HEK293 (cell line): Measurements from ENCODE around the gene PLEKHA5.

Experiments used
- CTCF ChIA-PET: fragments of 350-600 bp; formaldehyde crosslinking; extraction: SDS; loops from one replicate; lab custom pipeline; 2021; ENCODE audit warnings: antibody characterized with exemption; lab: Yijun Ruan, JAX
- POLR2A ChIA-PET: fragments of 300-600 bp; formaldehyde crosslinking; extraction: SDS; loops from one replicate; lab custom pipeline; 2020; ENCODE audit warnings: antibody characterized with exemption, inconsistent platforms; lab: Yijun Ruan, JAX
- H3K27ac ChIP-seq: fragments of 200-500 bp; sonication (Bioruptor generic); 2 replicates; pipeline ENCODE4 v1.5.1; 2014; ENCODE audit warnings: low read depth, low read length, control low read depth, inconsistent platforms; ENCODE audit errors: extremely low read depth
- H3K36me3 ChIP-seq, 2 experiments: fragments of 200-500 bp in 1 of 2; sonication (Bioruptor generic) in 1 of 2; 1 replicate in 1 of 2; 2 replicates in 1 of 2; pipeline ENCODE4 v1.5.1; 2014 to 2017; ENCODE audit warnings: inconsistent platforms in 2 of 2, low read length in 2 of 2; ENCODE audit not compliant: control insufficient read depth in 2 of 2, insufficient read depth in 1 of 2
- H3K4me1 ChIP-seq: fragments of 200-500 bp; sonication (Bioruptor generic); 2 replicates; pipeline ENCODE4 v1.5.1; 2014; ENCODE audit warnings: mild to moderate bottlenecking, low read length, inconsistent platforms; ENCODE audit not compliant: control insufficient read depth, insufficient read depth
- H3K4me3 ChIP-seq: 2 replicates; pipeline ENCODE4 v1.5.1; 2011; ENCODE audit warnings: low read depth, mild to moderate bottlenecking, control low read depth, low read length, moderate library complexity
- H3K9me3 ChIP-seq: fragments of 200-500 bp; sonication (Bioruptor generic); 2 replicates; pipeline ENCODE4 v1.5.1; 2014; ENCODE audit warnings: low read depth, low read length, inconsistent platforms; ENCODE audit not compliant: control insufficient read depth, insufficient read depth
- FEZF1 ChIP-seq: fragments of 450-650 bp; formaldehyde crosslinking; IDR thresholded peaks from 2 replicates; pipeline ENCODE4 v1.5.1; 2016; ENCODE audit warnings: missing biosample characterization, missing genetic modification characterization
- GLI2 ChIP-seq: fragments of 450-650 bp; formaldehyde crosslinking; IDR thresholded peaks from 2 replicates; pipeline ENCODE4; 2017; ENCODE audit warnings: missing biosample characterization, missing genetic modification characterization, low read depth, borderline replicate concordance
- IKZF3 ChIP-seq: fragments of 450-650 bp; IDR thresholded peaks from 2 replicates; pipeline ENCODE4 v1.5.0; 2018; ENCODE audit warnings: missing biosample characterization, mild to moderate bottlenecking, missing genetic modification characterization, moderate library complexity
- KLF16 ChIP-seq: fragments of 450-650 bp; formaldehyde crosslinking; IDR thresholded peaks from 2 replicates; pipeline ENCODE4 v1.5.1; 2017; ENCODE audit warnings: missing biosample characterization, missing genetic modification characterization
- KLF8 ChIP-seq: fragments of 450-650 bp; formaldehyde crosslinking; IDR thresholded peaks from 2 replicates; pipeline ENCODE4 v1.5.1; 2016; ENCODE audit warnings: missing biosample characterization, missing genetic modification characterization
- OSR2 ChIP-seq: fragments of 450-650 bp; formaldehyde crosslinking; IDR thresholded peaks from 2 replicates; pipeline ENCODE4 v1.5.1; 2016; ENCODE audit warnings: missing biosample characterization, missing genetic modification characterization
- OVOL3 ChIP-seq: fragments of 450-650 bp; formaldehyde crosslinking; IDR thresholded peaks from 2 replicates; pipeline ENCODE4 v1.5.1; 2016; ENCODE audit warnings: missing biosample characterization, missing genetic modification characterization
- SCRT1 ChIP-seq: fragments of 450-650 bp; formaldehyde crosslinking; IDR thresholded peaks from 2 replicates; pipeline ENCODE4 v1.5.1; 2016; ENCODE audit warnings: missing biosample characterization, missing genetic modification characterization, borderline replicate concordance
- ZBTB7A ChIP-seq: fragments of 450-650 bp; formaldehyde crosslinking; IDR thresholded peaks from 2 replicates; pipeline ENCODE4 v1.5.1; 2016; ENCODE audit warnings: low read depth, missing biosample characterization, missing genetic modification characterization
- ZNF10 ChIP-seq: fragments of 450-650 bp; formaldehyde crosslinking; IDR thresholded peaks from 2 replicates; pipeline ENCODE4 v1.5.1; 2017; ENCODE audit warnings: missing biosample characterization, missing genetic modification characterization
- ZNF114 ChIP-seq: fragments of 450-650 bp; formaldehyde crosslinking; IDR thresholded peaks from 2 replicates; pipeline ENCODE4 v1.5.0; 2017; ENCODE audit warnings: missing biosample characterization, missing genetic modification characterization
- ZNF132 ChIP-seq: fragments of 450-650 bp; formaldehyde crosslinking; IDR thresholded peaks from 2 replicates; pipeline ENCODE4 v1.5.1; 2017; ENCODE audit warnings: missing biosample characterization, missing genetic modification characterization, borderline replicate concordance
- ZNF133 ChIP-seq: fragments of 450-650 bp; formaldehyde crosslinking; IDR thresholded peaks from 2 replicates; pipeline ENCODE4 v1.5.1; 2016; ENCODE audit warnings: missing biosample characterization, missing genetic modification characterization
- ZNF23 ChIP-seq: fragments of 450-650 bp; formaldehyde crosslinking; IDR thresholded peaks from 2 replicates; pipeline ENCODE4 v1.5.1; 2016; ENCODE audit warnings: missing biosample characterization, missing genetic modification characterization, borderline replicate concordance
- ZNF302 ChIP-seq: fragments of 450-650 bp; formaldehyde crosslinking; IDR thresholded peaks from 2 replicates; pipeline ENCODE4 v1.5.1; 2016; ENCODE audit warnings: missing biosample characterization, missing genetic modification characterization, low read depth
- ZNF791 ChIP-seq: fragments of 450-650 bp; formaldehyde crosslinking; IDR thresholded peaks from 2 replicates; pipeline ENCODE4 v1.5.1; 2016; ENCODE audit warnings: missing biosample characterization, missing genetic modification characterization
- TF ChIP-seq, protein P1 (sequence below): fragments of 450-650 bp; formaldehyde crosslinking; IDR thresholded peaks from 2 replicates; pipeline ENCODE4 v1.5.1; 2016; ENCODE audit warnings: missing biosample characterization, missing genetic modification characterization
- TF ChIP-seq, protein P2 (sequence below): fragments of 450-650 bp; formaldehyde crosslinking; IDR thresholded peaks from 2 replicates; pipeline ENCODE4 v1.5.1; 2016; ENCODE audit warnings: missing biosample characterization, missing genetic modification characterization
- TF ChIP-seq, protein P3 (sequence below): fragments of 450-650 bp; formaldehyde crosslinking; IDR thresholded peaks from 2 replicates; pipeline ENCODE4 v1.5.1; 2016; ENCODE audit warnings: missing biosample characterization, missing genetic modification characterization
- TF ChIP-seq, protein P4 (sequence below): fragments of 450-650 bp; formaldehyde crosslinking; IDR thresholded peaks from 2 replicates; pipeline ENCODE4 v1.5.1; 2016; ENCODE audit warnings: missing biosample characterization, missing genetic modification characterization
- TF ChIP-seq, protein P5 (sequence below): fragments of 450-650 bp; formaldehyde crosslinking; IDR thresholded peaks from 2 replicates; pipeline ENCODE4 v1.5.1; 2016; ENCODE audit warnings: missing biosample characterization, missing genetic modification characterization
- TF ChIP-seq, protein P6 (sequence below): fragments of 450-650 bp; formaldehyde crosslinking; IDR thresholded peaks from 2 replicates; pipeline ENCODE4 v1.5.1; 2017; ENCODE audit warnings: missing biosample characterization, missing genetic modification characterization

The PLEKHA5 gene

DNA sequence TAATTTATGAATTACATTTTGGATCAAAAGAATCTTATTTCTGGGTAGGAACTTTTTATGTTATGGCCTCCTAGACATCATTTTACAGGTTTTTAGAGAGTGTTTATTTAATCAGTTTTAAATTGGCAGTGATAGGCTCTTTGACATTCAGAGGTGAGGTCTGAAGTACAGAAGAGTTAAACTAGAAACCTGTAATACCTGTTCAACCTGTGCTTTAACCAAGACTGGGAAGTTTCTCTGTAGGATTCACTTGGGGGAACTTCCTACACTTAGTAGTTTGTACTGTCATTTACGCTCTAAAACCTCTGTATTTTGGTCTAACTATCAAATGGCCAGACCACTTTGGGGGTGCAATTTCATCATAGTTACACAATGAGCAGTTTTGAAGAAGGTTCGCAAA is 35.9 kb downstream of the PLEKHA5 start (continued):
- TF ChIP-seq, protein P1, sequence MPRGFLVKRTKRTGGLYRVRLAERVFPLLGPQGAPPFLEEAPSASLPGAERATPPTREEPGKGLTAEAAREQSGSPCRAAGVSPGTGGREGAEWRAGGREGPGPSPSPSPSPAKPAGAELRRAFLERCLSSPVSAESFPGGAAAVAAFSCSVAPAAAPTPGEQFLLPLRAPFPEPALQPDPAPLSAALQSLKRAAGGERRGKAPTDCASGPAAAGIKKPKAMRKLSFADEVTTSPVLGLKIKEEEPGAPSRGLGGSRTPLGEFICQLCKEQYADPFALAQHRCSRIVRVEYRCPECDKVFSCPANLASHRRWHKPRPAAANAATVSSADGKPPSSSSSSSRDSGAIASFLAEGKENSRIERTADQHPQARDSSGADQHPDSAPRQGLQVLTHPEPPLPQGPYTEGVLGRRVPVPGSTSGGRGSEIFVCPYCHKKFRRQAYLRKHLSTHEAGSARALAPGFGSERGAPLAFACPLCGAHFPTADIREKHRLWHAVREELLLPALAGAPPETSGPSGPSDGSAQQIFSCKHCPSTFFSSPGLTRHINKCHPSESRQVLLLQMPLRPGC, result no peak
- TF ChIP-seq ZBTB7A (tag by site-specific recombination) (no peak), ZNF302 (tag by site-specific recombination) (no peak)

DNA sequence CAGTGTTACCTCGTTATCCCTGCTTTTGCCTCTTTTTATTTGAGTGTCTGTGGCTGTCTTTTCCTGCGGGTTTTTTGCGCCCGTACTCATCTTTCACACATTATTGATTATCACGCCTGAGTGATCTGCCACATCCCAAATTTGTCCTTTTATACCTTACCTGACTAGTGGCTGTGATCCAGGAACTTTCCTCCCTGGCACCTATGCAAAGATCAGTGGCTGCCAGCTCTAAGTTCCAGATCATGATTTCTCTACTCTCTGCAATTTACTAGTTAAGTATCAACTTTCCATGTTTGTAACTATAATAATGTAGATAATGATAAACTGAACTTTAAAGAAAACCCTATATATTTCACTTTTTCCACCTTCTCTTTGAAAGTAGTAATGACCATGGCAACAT is 36.9 kb downstream of the PLEKHA5 start:
- Histone ChIP-seq H3K9me3 (no peaks in the 10 kb centered on the region), H3K27ac (no peak overlapping the region)
- no peak for TF ChIP-seq OSR2 (tag by site-specific recombination)
- no peak for TF ChIP-seq KLF8
- no peak for TF ChIP-seq ZNF23 (tag by site-specific recombination)
- TF ChIP-seq IKZF3 (tag by site-specific recombination), result no peak
- TF ChIP-seq ZNF791 (tag by site-specific recombination), result no peak
- TF ChIP-seq GLI2 (tag by site-specific recombination), result no peak
- TF ChIP-seq ZNF114, result no peak
- TF ChIP-seq KLF16 (tag by site-specific recombination), result no peak
- no peak for TF ChIP-seq OVOL3 (tag by site-specific recombination)
- TF ChIP-seq, protein P2, sequence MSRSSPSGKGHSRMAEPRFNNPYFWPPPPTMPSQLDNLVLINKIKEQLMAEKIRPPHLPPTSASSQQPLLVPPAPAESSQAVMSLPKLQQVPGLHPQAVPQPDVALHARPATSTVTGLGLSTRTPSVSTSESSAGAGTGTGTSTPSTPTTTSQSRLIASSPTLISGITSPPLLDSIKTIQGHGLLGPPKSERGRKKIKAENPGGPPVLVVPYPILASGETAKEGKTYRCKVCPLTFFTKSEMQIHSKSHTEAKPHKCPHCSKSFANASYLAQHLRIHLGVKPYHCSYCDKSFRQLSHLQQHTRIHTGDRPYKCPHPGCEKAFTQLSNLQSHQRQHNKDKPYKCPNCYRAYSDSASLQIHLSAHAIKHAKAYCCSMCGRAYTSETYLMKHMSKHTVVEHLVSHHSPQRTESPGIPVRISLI (tag by site-specific recombination), result no peak
- TF ChIP-seq FEZF1 (tag by site-specific recombination), result no peak
- TF ChIP-seq, protein P3, sequence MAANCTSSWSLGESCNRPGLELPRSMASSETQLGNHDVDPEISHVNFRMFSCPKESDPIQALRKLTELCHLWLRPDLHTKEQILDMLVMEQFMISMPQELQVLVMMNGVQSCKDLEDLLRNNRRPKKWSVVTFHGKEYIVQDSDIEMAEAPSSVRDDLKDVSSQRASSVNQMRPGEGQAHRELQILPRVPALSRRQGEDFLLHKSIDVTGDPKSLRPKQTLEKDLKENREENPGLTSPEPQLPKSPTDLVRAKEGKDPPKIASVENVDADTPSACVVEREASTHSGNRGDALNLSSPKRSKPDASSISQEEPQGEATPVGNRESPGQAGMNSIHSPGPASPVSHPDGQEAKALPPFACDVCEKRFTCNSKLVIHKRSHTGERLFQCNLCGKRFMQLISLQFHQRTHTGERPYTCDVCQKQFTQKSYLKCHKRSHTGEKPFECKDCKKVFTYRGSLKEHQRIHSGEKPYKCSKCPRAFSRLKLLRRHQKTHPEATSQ (tag by site-specific recombination), result no peak
- no peak for TF ChIP-seq ZNF10
- no peak for TF ChIP-seq ZNF132 (tag by site-specific recombination)
- TF ChIP-seq, protein P4, sequence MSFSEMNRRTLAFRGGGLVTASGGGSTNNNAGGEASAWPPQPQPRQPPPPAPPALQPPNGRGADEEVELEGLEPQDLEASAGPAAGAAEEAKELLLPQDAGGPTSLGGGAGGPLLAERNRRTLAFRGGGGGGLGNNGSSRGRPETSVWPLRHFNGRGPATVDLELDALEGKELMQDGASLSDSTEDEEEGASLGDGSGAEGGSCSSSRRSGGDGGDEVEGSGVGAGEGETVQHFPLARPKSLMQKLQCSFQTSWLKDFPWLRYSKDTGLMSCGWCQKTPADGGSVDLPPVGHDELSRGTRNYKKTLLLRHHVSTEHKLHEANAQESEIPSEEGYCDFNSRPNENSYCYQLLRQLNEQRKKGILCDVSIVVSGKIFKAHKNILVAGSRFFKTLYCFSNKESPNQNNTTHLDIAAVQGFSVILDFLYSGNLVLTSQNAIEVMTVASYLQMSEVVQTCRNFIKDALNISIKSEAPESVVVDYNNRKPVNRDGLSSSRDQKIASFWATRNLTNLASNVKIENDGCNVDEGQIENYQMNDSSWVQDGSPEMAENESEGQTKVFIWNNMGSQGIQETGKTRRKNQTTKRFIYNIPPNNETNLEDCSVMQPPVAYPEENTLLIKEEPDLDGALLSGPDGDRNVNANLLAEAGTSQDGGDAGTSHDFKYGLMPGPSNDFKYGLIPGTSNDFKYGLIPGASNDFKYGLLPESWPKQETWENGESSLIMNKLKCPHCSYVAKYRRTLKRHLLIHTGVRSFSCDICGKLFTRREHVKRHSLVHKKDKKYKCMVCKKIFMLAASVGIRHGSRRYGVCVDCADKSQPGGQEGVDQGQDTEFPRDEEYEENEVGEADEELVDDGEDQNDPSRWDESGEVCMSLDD, result no peak
- TF ChIP-seq, all 188 proteins: peak for 0
- Histone ChIP-seq H3K4me1 (peaks cover 19% of the 10 kb centered on the region), H3K36me3 (no peaks in the 10 kb centered on the region), H3K4me3 (no peak overlapping the region)
- POLR2A ChIA-PET, result no interaction called here
- CTCF ChIA-PET, result no interaction called here

DNA sequence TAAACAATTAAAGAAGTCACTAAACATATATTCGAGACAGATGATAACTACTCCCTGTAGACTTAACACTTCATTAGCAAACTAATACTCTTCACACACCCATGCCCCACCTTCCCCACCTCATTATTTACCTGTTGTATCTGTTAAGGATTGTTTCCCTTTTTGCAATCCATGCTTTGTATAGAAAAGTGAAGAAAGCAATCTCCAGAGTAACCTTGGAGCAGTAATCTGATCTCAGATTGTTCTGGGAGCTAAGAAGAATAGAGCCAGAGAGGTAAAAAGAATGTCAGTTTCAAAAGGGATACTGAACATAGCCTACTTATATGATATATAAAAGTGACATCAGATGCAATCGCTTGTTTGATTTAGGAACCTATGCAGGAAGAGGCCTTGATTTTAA is 37.4 kb downstream of the PLEKHA5 start:
- H3K9me3 ChIP-seq, result no peaks in the 10 kb centered on the region
- CTCF ChIA-PET, result no interaction called here
- POLR2A ChIA-PET, result no interaction called here
- no peaks in the 10 kb centered on the region for H3K36me3 ChIP-seq
- H3K4me1 ChIP-seq, result peaks cover 22% of the 10 kb centered on the region
- no peak overlapping the region for H3K4me3 ChIP-seq
- TF ChIP-seq ZNF133 (tag by site-specific recombination) (no peak), SCRT1 (tag by site-specific recombination) (no peak)
- TF ChIP-seq, protein P5, sequence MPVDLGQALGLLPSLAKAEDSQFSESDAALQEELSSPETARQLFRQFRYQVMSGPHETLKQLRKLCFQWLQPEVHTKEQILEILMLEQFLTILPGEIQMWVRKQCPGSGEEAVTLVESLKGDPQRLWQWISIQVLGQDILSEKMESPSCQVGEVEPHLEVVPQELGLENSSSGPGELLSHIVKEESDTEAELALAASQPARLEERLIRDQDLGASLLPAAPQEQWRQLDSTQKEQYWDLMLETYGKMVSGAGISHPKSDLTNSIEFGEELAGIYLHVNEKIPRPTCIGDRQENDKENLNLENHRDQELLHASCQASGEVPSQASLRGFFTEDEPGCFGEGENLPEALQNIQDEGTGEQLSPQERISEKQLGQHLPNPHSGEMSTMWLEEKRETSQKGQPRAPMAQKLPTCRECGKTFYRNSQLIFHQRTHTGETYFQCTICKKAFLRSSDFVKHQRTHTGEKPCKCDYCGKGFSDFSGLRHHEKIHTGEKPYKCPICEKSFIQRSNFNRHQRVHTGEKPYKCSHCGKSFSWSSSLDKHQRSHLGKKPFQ, result no peak
- TF ChIP-seq, protein P6, sequence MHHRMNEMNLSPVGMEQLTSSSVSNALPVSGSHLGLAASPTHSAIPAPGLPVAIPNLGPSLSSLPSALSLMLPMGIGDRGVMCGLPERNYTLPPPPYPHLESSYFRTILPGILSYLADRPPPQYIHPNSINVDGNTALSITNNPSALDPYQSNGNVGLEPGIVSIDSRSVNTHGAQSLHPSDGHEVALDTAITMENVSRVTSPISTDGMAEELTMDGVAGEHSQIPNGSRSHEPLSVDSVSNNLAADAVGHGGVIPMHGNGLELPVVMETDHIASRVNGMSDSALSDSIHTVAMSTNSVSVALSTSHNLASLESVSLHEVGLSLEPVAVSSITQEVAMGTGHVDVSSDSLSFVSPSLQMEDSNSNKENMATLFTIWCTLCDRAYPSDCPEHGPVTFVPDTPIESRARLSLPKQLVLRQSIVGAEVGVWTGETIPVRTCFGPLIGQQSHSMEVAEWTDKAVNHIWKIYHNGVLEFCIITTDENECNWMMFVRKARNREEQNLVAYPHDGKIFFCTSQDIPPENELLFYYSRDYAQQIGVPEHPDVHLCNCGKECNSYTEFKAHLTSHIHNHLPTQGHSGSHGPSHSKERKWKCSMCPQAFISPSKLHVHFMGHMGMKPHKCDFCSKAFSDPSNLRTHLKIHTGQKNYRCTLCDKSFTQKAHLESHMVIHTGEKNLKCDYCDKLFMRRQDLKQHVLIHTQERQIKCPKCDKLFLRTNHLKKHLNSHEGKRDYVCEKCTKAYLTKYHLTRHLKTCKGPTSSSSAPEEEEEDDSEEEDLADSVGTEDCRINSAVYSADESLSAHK, result 0 out of 2 replicates have a peak, but pooled peaks have one; percentile 18
- TF ChIP-seq, all 188 proteins: peak for 1
- no peak overlapping the region for H3K27ac ChIP-seq
